Breast epithelium (tissue), 3 donors: ENCODE data around the gene LRRC74B.

Experiments
- POLR2A ChIP-seq: fragments of 450-650 bp; IDR thresholded peaks from one replicate; pipeline ENCODE4 v1.6.1; 2016; ENCODE audit warnings: antibody characterized with exemption, mild to moderate bottlenecking, moderate library complexity
- POLR2AphosphoS5 ChIP-seq, 3 donors: sonication (generic); formaldehyde crosslinking; IDR thresholded peaks; one replicate each; pipeline ENCODE4 v1.6.1; 2017; ENCODE audit warnings: antibody characterized with exemption in 3 of 3
- TF ChIP-seq, protein P1 (sequence below), 3 donors: fragments of 450-650 bp; IDR thresholded peaks; one replicate each; pipeline ENCODE4 v1.5.1; 2016 to 2017; ENCODE audit warnings: antibody characterized with exemption in 3 of 3, mild to moderate bottlenecking in 3 of 3, moderate library complexity in 3 of 3

DNA sequence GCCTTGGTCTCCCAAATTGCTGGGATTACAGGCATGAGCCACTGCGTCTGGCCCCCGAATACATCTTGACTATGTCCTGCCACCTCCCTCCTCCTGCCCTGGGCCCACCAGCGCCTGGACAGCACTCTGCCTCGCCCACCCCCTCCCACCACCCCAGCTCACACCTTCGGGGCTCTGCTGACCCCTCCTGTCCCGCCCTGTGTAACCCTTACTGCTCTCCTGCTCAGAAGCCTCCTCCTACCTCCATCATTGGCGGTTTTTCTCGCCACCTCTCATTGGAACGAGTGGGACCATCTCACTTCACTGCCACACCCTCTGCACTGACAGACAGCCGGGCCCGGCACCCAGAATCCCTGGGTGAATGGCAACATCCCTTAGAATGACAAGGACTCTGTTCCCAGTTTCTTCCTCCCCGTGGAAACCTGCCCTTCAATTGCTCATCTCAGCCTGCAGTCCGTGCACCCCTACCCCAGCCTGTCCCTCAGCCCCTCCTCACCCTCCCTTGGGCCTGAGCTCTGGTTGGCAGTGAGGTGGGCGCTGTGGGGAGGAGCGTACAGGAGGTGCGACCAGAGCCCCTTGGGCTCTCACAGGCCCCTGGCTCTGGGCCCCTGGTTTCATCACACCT lies 32.2 kb downstream of the LRRC74B start:
- TF ChIP-seq POLR2A (no peak), POLR2AphosphoS5 (IDR thresholded peaks at IDR 0.05) (no peak)
- TF ChIP-seq, protein P1, sequence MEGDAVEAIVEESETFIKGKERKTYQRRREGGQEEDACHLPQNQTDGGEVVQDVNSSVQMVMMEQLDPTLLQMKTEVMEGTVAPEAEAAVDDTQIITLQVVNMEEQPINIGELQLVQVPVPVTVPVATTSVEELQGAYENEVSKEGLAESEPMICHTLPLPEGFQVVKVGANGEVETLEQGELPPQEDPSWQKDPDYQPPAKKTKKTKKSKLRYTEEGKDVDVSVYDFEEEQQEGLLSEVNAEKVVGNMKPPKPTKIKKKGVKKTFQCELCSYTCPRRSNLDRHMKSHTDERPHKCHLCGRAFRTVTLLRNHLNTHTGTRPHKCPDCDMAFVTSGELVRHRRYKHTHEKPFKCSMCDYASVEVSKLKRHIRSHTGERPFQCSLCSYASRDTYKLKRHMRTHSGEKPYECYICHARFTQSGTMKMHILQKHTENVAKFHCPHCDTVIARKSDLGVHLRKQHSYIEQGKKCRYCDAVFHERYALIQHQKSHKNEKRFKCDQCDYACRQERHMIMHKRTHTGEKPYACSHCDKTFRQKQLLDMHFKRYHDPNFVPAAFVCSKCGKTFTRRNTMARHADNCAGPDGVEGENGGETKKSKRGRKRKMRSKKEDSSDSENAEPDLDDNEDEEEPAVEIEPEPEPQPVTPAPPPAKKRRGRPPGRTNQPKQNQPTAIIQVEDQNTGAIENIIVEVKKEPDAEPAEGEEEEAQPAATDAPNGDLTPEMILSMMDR (IDR thresholded peaks at IDR 0.05): no peak
